Measurements from ENCODE around the gene HSPG2.

HSPG2 gene

GRCh38 chr1:21841852-21842466, 95.2 kb downstream of the HSPG2 start:
- FAIRE-seq = no peak
- DNase-seq (ENCODE audit: insufficient read length, low spot score) = no peak
- TF ChIP-seq TAF1 (IDR thresholded peaks at IDR 0.05; ENCODE audit: low read depth, low read length) (no peak), POLR2A (IDR thresholded peaks at IDR 0.05; ENCODE audit: low read depth, low read length) (no peak), POU2F2 (IDR thresholded peaks at IDR 0.05; ENCODE audit: low read depth, low read length) (no peak), PAX5 (IDR thresholded peaks at IDR 0.05; ENCODE audit: insufficient read depth, low read length, severe bottlenecking) (no peak), POLR2AphosphoS5 (IDR thresholded peaks at IDR 0.05; ENCODE audit: low read depth, low read length) (no peak), SPI1 (IDR thresholded peaks at IDR 0.05; ENCODE audit: low read depth, low read length) (no peak)

DNA sequence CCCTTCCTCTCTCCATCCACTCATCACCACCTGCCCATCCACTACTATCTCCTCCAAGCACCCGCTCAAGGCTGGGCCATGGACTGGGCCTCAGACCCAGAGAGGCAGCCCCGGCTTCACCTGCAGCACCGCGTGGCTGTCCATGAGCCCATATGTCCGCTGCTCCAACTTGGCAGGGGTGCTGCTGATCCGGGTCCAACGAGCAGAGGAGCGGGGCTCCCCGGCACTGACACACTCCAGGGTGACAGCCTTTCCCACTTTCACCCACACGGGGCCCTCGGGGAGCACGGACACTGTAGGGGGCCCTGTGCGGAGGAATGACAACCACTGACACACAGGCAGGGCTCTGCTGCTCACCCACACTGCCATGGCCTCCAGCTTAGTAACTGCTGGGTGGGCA, 96.1 kb downstream of the HSPG2 start:
- DNase-seq (ENCODE audit: insufficient read length, low spot score) (no peak), FAIRE-seq (no peak)

GRCh38 chr1:21839337-21840037, 97.6 kb downstream of the HSPG2 start:
- DNase-seq (ENCODE audit: insufficient read length, low spot score) (no peak), FAIRE-seq (no peak)
- TF ChIP-seq POLR2A (IDR thresholded peaks at IDR 0.05; ENCODE audit: low read depth, low read length) (no peak), TAF1 (IDR thresholded peaks at IDR 0.05; ENCODE audit: low read depth, low read length) (no peak), SPI1 (IDR thresholded peaks at IDR 0.05; ENCODE audit: low read depth, low read length) (no peak), POU2F2 (IDR thresholded peaks at IDR 0.05; ENCODE audit: low read depth, low read length) (no peak), POLR2AphosphoS5 (IDR thresholded peaks at IDR 0.05; ENCODE audit: low read depth, low read length) (no peak), PAX5 (IDR thresholded peaks at IDR 0.05; ENCODE audit: insufficient read depth, low read length, severe bottlenecking) (no peak)

More for the DNA sequence above, 96.1 kb downstream of the HSPG2 start:
- no peak for TF ChIP-seq SPI1 (IDR thresholded peaks at IDR 0.05; ENCODE audit: low read depth, low read length)
- TF ChIP-seq PAX5 (IDR thresholded peaks at IDR 0.05; ENCODE audit: insufficient read depth, low read length, severe bottlenecking) = no peak
- TF ChIP-seq POLR2AphosphoS5 (IDR thresholded peaks at IDR 0.05; ENCODE audit: low read depth, low read length) = no peak
- TF ChIP-seq TAF1 (IDR thresholded peaks at IDR 0.05; ENCODE audit: low read depth, low read length) = no peak
- no peak for TF ChIP-seq POLR2A (IDR thresholded peaks at IDR 0.05; ENCODE audit: low read depth, low read length)
- TF ChIP-seq POU2F2 (IDR thresholded peaks at IDR 0.05; ENCODE audit: low read depth, low read length) = no peak

GRCh38 chr1:21838359-21839157, 98.6 kb downstream of the HSPG2 start:
- no peak for TF ChIP-seq POLR2A (IDR thresholded peaks at IDR 0.05; ENCODE audit: low read depth, low read length)
- no peak for TF ChIP-seq POU2F2 (IDR thresholded peaks at IDR 0.05; ENCODE audit: low read depth, low read length)
- no peak for TF ChIP-seq SPI1 (IDR thresholded peaks at IDR 0.05; ENCODE audit: low read depth, low read length)
- TF ChIP-seq PAX5 (IDR thresholded peaks at IDR 0.05; ENCODE audit: insufficient read depth, low read length, severe bottlenecking) = no peak
- no peak for DNase-seq (ENCODE audit: insufficient read length, low spot score)
- FAIRE-seq = no peak

- FAIRE-seq (no peak), DNase-seq (ENCODE audit: insufficient read length, low spot score) (no peak)
- TF ChIP-seq POLR2A (IDR thresholded peaks at IDR 0.05; ENCODE audit: low read depth, low read length) (no peak), SPI1 (IDR thresholded peaks at IDR 0.05; ENCODE audit: low read depth, low read length) (no peak), PAX5 (IDR thresholded peaks at IDR 0.05; ENCODE audit: insufficient read depth, low read length, severe bottlenecking) (no peak), TAF1 (IDR thresholded peaks at IDR 0.05; ENCODE audit: low read depth, low read length) (no peak), POLR2AphosphoS5 (IDR thresholded peaks at IDR 0.05; ENCODE audit: low read depth, low read length) (no peak), POU2F2 (IDR thresholded peaks at IDR 0.05; ENCODE audit: low read depth, low read length) (no peak)
These were observed 99.6 kb downstream of the HSPG2 start for GRCh38 chr1:21837476-21837875.

DNA sequence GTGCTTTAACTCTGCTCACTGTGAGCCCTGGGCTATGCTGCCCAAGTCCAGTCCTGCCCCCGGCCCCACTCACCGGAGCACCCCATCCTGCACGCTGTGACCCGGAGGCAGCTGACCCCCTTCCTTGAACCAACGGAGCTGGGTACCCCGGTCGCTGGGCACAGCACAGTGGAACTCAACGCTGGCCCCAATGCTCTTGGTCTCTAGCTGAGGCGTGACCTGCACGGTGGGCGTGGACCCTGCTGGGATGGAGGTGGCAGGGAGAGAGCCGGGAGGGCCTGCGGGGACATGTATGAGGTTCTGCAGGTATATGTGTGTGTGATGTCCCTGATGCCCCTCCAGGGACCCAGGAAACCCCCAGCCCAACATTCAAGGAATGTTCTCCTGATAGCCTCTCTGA, 100.4 kb downstream of the HSPG2 start:
- DNase-seq (ENCODE audit: insufficient read length, low spot score) = no peak
- FAIRE-seq = no peak
- TF ChIP-seq POLR2AphosphoS5 (IDR thresholded peaks at IDR 0.05; ENCODE audit: low read depth, low read length) = no peak
- no peak for TF ChIP-seq SPI1 (IDR thresholded peaks at IDR 0.05; ENCODE audit: low read depth, low read length)
- TF ChIP-seq POLR2A (IDR thresholded peaks at IDR 0.05; ENCODE audit: low read depth, low read length) = no peak
- no peak for TF ChIP-seq TAF1 (IDR thresholded peaks at IDR 0.05; ENCODE audit: low read depth, low read length)
- TF ChIP-seq POU2F2 (IDR thresholded peaks at IDR 0.05; ENCODE audit: low read depth, low read length) = no peak
- TF ChIP-seq PAX5 (IDR thresholded peaks at IDR 0.05; ENCODE audit: insufficient read depth, low read length, severe bottlenecking) = no peak

- TF ChIP-seq POU2F2 (IDR thresholded peaks at IDR 0.05; ENCODE audit: low read depth, low read length) (no peak), POLR2AphosphoS5 (IDR thresholded peaks at IDR 0.05; ENCODE audit: low read depth, low read length) (no peak)
- no peak for FAIRE-seq
These were observed 101.1 kb downstream of the HSPG2 start for GRCh38 chr1:21836010-21836409.

GRCh38 chr1:21834666-21835065, 102.4 kb downstream of the HSPG2 start:
- DNase-seq (ENCODE audit: insufficient read length, low spot score) = no peak
- no peak for FAIRE-seq
- TF ChIP-seq TAF1 (IDR thresholded peaks at IDR 0.05; ENCODE audit: low read depth, low read length) (no peak), PAX5 (IDR thresholded peaks at IDR 0.05; ENCODE audit: insufficient read depth, low read length, severe bottlenecking) (no peak), POLR2AphosphoS5 (IDR thresholded peaks at IDR 0.05; ENCODE audit: low read depth, low read length) (no peak), POLR2A (IDR thresholded peaks at IDR 0.05; ENCODE audit: low read depth, low read length) (no peak), POU2F2 (IDR thresholded peaks at IDR 0.05; ENCODE audit: low read depth, low read length) (no peak), SPI1 (IDR thresholded peaks at IDR 0.05; ENCODE audit: low read depth, low read length) (no peak)

More at GRCh38 chr1:21836010-21836409, 101.1 kb downstream of the HSPG2 start:
- DNase-seq (ENCODE audit: insufficient read length, low spot score) = no peak

DNA sequence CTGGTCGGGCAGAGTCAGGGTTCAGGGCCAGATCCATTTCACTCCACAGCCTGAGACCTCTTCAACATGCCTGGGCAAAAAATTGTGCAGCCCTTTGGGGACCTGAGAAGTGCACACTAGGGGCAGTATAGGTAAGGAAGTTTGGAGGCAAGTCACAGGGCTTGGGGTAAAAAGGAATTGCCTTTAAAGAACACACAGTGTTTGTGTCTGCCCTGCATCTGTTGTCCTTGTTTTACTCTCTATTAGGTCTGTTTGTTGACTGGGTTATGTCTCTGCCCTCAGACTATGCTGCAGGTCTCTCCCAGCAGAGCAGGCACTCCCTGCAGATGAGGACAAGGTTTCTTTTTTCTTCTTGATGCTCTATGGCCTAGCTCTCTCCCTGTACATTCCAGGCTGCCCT, 103.0 kb downstream of the HSPG2 start:
- DNase-seq (ENCODE audit: insufficient read length, low spot score) (no peak), FAIRE-seq (no peak)
- no peak for TF ChIP-seq TAF1 (IDR thresholded peaks at IDR 0.05; ENCODE audit: low read depth, low read length)

All from GM12891 (cell line).